Fibroblast of upper back skin (primary cell): ENCODE measurements around the gene AK8.

Source experiments
- DNase-seq: peaks from one replicate; pipeline ENCODE4 v3.0.0-alpha.2; 2013

Gene AK8

GRCh38 chr9:132887181-132888120 is 9.4 kb upstream of the AK8 start:
- DNase-seq, result no peak

GRCh38 chr9:132886334-132886725 is 8.2 kb upstream of the AK8 start:
- DNase-seq, result no peak

- no peak for DNase-seq
These were observed 7.7 kb upstream of the AK8 start for GRCh38 chr9:132885720-132886333.

- DNase-seq, result no peak
These were observed 5.5 kb upstream of the AK8 start for GRCh38 chr9:132883349-132884294.

- no peak for DNase-seq
These were observed 4.5 kb upstream of the AK8 start for GRCh38 chr9:132882616-132883015.

GRCh38 chr9:132881826-132882225 is 3.7 kb upstream of the AK8 start:
- DNase-seq, result no peak

- no peak for DNase-seq
These were observed 2.2 kb upstream of the AK8 start for GRCh38 chr9:132880324-132880661.

GRCh38 chr9:132879457-132880323 is 1.6 kb upstream of the AK8 start:
- no peak for DNase-seq

- peak; percentile 44 for DNase-seq
These were observed 792 bp upstream of the AK8 start, which contains the start of gene SPACA9 for GRCh38 chr9:132878695-132879456. Gene SPACA9 (plus strand): TSS chr9:132878898. CDS start chr9:132883948, 5,050 bp downstream.

GRCh38 chr9:132877458-132877823 is 643 bp downstream of the AK8 start:
- DNase-seq, result no peak

- DNase-seq, result no peak
These were observed 1.2 kb downstream of the AK8 start for GRCh38 chr9:132876849-132877248.

- no peak for DNase-seq
These were observed 2.9 kb downstream of the AK8 start for GRCh38 chr9:132875159-132875558.

GRCh38 chr9:132873403-132873802 is 4.7 kb downstream of the AK8 start:
- no peak for DNase-seq

- no peak for DNase-seq
These were observed 8.8 kb downstream of the AK8 start for GRCh38 chr9:132869266-132869665.

- no peak for DNase-seq
These were observed 11.2 kb downstream of the AK8 start for GRCh38 chr9:132866898-132867297.

- no peak for DNase-seq
These were observed 13.4 kb downstream of the AK8 start for GRCh38 chr9:132864691-132865090.

GRCh38 chr9:132864277-132864676 is 13.8 kb downstream of the AK8 start:
- no peak for DNase-seq

- no peak for DNase-seq
These were observed 15.0 kb downstream of the AK8 start for GRCh38 chr9:132863096-132863495.

- DNase-seq, result peak; percentile 15
These were observed 15.6 kb downstream of the AK8 start for GRCh38 chr9:132862533-132862932.

- DNase-seq, result no peak
These were observed 16.4 kb downstream of the AK8 start for GRCh38 chr9:132861666-132862065.

GRCh38 chr9:132858751-132859150 is 19.3 kb downstream of the AK8 start:
- DNase-seq, result no peak
